ENCODE measurements around the gene CNTN5.
A peak's percentile ranks its signal among the peaks of the same experiment; 100 is the strongest.

CNTN5 gene

DNA sequence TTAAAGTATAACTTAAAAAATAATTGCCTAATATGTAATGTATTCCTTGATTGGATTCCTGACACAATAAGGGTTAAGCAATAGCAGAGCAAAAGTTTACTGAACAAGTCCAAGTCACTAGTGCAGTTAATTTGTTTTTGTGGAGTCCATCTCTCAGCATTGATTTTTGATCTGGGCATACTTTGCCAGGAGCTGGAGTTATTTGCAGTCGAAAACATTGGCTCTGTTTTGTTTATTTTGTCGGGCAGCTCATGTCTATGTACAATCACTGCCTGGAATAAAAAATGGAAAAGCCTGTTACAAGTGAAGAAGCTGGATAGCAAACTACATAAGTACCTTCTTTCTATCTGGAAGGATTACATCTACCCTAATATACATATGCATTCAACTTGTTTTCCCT is 625.2 kb downstream of the CNTN5 start:
- DNase-seq: no peak

DNA sequence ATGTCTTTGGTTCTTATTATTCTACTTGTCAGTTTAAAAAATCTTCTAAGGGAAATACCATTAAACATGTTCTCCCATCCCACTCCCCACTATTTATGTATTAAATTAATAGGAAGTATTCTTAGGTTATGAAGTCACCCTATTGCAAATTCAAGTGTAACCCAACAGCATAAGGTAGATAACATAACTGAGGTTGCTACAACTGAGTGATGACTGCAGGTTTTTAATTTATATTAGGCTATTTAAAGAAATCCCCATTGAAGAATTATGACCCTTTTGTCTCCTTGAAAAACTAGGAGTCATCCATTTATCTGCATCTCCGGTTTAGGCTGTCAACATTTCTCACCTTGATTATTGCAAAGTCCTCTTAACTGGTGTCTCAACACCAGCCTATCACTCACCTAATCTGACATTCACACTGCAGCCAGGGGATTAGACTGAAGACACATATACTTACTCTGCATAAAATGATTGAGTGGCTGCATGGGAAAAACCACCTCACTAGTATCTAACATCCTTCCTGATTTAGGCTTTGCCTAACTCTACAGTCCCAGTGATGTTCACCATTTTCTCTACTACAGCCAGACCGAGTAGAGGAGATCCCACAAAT is 649.4 kb downstream of the CNTN5 start:
- no peak for DNase-seq

DNA sequence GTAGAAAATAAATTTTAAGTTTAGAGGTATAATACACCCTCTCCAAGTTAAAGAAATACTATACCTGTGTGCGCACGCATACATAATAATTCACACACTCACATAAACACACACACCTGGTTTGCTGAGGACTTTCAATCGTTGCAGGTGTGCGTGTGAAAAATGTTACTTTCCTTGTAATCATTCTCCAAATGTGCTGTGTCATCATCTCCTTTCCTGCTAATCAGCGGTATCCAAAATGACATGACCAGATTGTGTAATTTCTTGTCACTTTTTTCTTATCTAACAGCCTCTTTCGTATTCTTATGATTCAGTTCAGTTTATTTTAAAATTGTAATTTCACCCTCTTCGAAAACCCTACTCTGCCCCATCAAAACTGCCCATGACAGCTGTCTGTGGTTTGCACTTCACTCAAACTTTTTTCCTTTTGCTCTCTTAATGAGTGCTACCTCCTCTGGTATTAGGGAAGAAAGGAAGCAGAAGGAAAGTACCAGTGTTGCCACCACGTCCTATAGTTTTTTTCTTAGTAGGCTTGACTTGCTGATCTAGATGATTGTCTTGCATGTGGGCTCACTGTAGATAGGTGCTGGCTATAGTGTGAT is 651.2 kb downstream of the CNTN5 start:
- DNase-seq: no peak

DNA sequence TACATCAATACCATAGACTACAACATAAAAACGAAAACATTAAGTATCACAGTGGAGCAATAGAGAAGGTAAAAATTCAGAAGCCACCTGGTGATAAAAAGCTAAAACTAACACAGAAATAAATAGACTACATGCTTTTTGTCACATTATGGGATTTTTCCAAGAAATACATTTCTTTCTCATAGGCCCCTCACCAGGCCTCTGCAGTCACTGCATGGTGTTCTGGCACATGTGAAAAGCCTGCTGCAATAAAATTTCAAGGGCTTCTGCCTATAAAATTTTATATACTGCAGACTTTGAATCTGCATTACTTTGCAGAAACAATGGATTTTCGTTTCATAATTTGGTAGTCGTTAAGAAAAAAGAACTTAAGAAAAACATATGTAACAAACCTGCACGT is 655.5 kb downstream of the CNTN5 start:
- DNase-seq: no peak

DNA sequence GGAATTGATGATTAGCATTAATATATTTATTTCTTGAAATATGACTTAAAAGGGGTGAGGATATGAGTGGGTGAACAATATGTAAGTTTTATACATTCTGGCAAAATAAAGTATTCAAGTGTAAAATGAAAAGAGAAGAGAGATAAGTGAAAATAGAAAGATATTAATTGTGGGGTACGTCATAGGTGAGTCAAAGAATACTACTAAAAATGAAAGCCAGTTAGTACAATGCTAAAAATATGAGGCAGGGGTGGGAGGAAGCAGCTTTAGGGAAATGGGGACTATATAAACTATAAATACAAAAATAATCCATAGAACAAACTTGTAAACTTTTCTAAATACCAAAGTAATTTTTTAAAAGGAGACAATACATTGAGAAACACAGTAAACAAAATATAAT is 661.4 kb downstream of the CNTN5 start:
- DNase-seq: no peak

DNA sequence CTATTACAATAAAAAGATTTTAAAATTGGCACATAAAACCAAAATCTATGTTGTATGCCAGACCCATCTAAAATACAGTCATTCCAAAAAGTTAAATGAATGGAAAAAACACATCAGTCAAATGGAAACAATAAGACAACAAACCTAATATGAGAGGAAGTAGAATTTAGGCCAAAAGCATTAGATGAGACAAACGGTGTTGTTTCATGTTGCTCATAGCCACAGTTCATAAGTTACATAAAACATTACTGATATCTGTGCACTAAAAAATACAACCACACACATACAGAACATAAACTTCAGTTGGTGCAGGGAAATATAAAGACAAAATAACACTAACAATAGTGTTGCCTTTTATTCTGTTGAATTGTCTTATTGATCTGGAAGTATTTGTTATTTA is 661.9 kb downstream of the CNTN5 start:
- DNase-seq: no peak

DNA sequence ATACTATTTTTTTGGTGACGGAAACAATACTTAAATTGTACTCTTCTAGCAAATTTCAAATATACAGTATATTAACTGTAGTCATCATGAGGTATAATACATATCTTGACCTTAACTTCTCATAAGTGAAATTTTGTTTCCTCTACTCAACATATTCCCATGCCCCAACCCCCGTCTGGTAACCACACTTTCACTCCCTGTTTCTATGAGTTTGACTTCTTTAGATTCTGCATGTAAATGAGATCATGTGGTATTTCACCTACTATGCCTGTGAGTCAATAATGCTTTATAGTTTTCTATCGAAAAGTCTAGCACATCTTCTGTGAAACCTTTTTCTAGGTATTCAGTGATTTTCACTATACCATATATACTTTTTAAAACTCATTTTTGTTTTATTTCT is 663.2 kb downstream of the CNTN5 start:
- DNase-seq: no peak

DNA sequence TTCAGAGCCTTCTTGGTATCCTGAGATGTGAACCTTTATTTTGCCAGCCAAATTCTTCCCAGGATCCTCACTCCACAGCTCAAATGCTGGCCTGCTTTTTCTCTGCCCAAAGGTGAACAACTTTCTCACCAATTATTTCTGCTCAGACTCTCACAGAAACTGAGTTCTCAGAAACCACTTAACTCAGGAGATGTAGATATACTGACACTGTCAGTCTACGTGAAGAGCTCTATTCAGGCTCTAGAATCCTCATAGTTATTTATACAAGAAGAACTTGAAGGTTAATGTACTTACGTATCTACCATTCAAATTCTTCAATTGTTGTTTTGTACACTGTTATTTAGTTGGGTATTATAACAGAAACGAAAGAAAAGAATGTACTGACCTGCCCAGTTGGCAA is 666.1 kb downstream of the CNTN5 start:
- no peak for DNase-seq

DNA sequence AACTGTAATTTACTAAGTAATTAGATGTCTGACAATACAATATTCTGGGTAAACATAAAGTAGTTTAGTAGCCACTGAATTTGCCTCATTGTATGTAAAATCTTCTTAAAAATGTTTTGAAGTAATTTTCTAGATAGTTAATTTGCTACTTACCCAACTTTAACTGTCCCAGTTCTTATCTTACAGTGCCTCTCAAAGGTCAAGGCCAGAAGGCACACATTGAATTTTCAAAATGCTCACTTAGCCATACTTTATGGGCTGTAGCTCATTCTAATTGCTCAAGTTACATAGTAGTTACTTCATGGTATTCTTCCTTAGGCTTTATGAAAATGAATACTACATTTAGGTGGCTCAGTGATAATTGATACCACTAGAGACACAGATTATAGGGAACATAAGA is 666.6 kb downstream of the CNTN5 start:
- no peak for DNase-seq

DNA sequence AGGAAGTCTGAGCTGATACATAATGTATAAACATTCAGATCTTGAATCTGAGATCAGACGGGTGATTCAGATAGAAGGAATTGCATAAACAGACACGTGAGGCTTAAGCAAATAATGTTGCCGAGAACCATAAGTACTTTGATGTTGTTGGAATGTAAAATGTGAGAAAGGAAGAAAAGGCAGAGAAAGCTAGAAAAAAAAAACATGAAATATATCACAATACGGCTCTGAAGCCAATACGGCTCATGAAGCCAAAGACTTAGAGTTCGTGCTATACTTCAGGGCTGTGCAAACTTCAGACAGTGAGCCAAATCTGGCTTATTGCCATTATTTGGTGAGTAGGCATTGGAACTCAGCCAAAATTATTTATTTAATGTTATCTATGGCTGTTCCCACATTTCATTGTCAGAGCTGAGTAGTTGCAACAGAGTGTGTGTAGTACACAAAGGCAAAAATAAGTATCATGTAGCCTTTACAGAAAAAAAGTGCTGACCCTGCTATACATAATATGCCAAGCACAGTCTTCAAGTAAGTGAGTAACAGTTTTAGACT is 673.3 kb downstream of the CNTN5 start:
- DNase-seq: no peak

DNA sequence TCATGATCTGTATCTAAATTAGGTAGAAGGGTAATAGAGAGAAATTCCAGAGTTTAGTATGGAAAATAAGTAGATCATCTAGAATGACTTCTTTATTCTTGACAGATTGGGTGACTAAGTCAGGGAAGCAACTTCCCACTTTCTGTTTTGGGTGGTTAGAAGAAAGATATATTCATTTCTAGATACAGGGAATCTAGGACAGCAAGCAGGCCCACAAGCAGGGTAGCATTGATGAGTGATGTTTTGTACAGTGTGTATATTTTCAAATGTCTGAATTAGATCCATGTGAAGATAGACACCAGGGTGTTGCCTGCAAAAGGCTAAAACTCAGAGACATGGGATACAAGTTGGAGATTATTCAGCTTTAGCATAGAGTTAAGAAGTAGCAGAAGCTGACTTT is 674.4 kb downstream of the CNTN5 start:
- no peak for DNase-seq

DNA sequence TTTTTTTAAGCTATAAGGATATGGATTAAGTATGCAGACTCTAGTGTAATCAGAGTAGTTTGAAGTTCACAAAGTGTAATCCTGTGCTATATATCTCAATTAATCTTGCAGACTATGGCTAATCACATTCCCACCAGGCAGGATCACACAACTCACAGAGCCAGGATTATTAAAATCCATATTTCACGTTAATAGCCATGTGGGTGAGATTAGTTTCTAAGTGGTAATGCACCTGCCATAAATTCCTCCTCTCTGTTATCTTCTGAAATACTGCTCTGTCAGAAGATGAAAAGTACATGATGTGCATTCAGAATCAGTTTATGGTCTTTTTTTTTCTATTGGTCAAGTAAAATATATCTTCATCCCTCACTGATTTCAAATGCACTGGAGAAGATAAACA is 686.1 kb downstream of the CNTN5 start:
- no peak for DNase-seq

DNA sequence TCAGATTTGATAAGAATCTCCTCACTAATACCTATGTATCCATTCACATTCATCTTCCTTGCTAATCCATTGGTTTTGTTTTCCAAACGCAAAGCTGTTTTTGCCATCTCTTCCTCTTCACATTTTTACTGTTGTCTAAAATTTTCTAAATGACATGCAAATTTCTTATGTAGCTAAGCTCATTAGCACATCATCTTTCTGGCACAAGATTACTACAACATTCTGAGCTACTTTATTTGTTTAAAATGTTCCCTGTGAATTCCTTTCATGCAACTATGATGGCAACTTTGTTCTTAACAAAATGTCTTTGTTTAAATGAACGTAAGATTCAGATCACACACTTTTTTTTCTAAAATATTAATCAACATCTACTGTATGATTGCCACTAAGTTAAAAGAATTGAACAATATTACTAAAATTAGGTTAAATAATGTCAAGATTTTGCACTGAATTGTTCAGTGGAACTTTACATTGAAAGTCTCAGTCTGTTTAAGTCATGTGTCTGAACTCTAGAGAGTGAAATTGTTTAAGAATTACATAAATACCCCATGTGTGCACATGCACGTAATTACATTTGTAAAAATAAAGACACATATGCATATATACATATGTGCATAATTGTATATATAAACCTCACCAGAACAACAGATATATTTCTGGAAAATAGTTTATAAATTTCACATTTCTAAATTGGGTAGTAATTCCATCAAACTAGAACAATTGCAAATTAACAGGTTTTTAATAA is 688.4 kb downstream of the CNTN5 start:
- DNase-seq: no peak

DNA sequence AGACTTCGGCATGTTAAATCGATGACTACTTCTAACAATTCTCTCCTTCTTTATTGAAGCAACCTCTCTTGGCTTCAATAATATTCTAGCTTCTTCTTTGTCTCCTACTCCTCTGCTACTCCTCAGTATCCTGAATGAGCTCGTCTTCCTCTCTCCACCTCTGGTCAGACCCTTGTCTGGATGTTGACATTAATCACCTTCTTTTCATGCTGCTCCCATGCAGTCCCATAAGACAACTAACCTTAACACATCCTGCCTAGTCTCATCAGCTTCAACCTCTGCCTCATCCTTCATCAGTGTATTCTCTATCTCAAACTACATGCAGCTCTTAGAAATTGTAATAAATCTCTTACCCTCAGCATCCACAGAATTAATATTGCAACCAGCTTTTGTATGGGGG is 695.6 kb downstream of the CNTN5 start:
- DNase-seq: no peak

DNA sequence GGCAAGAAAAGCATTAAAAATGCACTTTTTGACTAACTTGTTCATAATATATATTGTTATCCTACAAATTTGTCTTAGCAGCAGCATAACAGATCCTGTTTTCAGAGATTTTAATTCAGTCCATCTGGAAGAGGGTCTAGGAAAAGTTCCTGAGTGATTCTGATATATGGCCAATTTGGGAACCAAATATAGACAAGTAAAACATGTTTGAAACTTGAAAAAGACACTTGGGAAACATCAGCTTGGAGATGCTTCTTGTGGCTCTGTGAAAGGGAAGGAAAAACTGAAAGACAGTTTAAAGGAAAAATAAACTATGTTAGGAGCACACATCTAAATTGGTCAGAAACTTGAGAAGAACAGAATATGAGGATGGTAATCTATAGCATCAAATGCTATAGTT is 697.5 kb downstream of the CNTN5 start:
- no peak for DNase-seq

DNA sequence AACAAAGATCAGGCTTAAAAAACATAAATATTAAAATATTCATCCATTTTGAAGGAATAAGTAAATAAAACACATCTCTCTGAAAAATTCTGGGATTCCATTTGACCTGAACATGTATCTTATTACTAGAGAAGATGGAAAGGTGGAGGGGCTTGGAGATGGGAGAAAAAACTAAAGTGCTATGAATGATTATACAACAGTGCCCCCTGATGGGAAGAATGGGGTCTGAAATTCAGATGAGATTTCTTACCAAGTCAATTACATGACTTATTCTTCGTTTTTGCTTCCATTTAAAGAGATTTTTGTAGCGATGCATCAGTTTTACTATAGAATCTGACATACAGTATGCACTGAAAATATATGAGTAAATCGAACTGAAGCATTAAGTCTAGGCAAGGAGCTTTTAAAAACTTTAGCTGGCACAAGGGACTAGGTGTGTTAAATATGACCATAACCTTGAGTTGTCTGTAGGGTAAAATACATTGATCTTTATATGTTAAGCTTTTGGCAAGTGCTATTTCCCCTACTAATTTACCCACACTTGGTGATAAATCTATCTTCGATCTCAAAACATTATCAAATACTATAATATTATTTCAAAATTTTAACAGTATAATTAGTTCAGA is 718.8 kb downstream of the CNTN5 start:
- DNase-seq: peak; percentile 8

DNA sequence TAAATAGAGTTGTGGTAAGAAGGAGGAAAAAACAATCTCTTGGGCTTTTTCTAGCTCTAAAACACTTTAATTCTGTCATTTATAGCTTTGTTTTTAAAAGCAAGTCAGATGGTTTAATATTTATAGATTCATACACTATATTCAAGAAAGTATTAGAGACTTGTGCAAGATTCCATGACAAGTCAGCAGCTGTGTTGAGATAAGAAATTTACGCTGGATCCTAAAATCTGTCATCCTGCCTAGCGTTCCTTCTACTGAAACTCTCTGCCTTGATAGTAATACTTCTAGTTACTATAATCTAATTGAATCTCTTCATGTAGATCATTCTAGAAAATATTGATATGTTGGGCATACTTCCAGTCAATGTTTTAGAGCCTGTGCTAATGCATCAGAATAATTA is 721.8 kb downstream of the CNTN5 start:
- no peak for DNase-seq

DNA sequence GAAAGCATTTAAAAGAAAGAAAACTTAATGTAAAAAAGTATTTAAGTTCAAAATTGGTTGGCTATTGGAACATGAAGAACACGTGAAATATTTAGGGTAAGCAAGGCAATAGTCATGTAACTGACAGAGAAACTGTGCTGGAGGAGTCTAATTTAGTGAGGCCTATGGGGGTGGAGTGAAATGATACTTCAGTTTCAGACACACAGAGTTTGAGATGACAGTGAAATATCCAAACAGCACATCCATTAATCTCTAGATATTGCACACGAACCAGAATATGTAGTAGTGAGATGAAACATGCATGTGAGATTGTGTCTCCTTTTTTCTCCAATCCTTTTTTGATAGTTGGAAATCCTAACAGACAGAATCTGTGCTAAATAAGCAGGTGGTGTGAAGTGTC is 739.0 kb downstream of the CNTN5 start:
- no peak for DNase-seq

DNA sequence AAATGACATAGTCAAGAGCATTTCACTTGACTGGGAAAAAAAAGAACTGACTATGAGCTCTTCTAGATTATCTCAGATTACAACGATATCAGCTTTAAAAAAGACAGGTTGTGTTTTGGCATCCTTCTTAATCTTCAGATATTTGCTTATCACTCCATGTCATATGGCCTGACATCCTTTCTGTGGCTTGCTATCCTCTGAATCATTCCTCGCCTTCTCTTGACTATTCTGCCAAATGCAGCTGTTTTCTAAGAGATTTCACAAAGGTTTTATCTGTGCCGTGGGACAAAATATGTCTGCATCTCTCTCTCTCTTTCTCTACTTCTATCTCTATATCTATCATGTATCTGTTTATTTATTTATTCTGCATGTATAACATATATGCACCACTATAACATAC is 746.1 kb downstream of the CNTN5 start:
- DNase-seq: no peak

DNA sequence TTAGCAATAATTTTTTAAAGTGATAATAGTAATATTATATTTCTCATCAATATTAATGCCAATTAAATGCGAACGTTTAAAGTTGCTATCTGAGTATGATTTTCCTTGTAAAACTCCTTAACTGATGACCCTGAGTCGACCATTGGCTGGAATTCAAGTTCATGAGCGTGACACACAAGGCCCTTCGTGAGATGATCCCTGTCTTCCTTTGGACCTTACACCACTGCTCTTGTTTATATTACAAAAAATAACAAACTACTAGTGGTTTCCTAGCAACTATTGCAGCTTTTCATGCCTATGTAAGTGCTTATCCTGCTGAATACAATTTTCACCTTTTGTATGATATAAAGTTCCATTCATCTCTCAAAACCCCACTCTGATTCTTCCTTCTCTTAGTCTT is 752.9 kb downstream of the CNTN5 start:
- no peak for DNase-seq

DNA sequence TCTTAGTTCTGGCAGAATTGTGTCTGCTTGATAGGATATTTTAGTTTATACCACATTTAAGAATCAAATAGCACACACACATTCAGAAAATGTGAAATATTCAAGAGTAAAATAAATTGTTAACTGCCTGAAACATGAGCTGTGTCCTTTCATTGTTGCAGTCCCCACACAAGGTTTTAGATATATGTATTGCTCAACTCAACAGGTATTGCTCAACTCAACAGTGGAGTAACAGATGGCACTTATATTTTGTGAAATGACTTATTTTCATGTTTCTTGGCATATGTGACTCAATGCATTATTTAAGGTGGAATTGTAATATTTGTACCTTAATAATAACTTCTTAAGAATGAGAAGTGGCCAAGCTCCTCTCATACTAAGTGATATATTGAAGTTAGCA is 760.3 kb downstream of the CNTN5 start:
- no peak for DNase-seq

DNA sequence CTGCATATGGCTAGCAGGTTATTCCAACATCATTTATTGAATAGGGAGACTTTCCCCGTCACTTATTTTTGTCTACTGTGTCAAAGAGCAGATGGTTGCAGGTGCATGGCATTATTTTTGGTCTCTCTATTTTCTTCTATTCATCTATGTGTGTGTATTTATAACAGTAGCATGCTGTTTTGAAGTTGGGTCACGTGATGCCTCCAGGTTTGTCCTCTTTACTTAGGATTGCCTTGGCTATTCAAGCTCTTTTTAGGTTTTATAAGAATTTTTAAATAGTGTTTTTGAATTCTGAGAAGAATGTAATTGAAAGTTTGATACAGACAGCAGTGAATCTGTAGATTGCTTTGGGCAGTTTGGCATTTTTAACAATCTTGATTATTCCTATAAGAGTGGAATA is 770.6 kb downstream of the CNTN5 start:
- DNase-seq: no peak

DNA sequence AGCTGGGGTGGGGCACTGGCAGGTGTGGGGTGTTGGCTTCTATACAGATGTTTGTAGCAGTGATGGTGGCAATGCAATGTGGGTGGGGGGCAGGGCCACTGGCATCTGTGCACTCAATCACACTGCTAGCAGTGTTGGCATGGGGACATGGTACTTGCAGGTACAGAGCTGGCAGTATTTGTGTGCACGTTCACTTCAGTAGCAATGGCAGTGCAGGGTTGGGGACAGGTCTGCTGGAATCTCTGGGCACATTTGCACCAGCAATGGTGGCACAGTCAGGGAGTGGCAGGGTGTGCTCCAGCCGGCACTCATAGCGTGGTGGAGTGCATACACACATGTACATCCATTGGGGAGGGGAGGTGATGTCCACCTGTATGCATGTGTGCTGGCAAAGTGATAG is 775.2 kb downstream of the CNTN5 start:
- no peak for DNase-seq

DNA sequence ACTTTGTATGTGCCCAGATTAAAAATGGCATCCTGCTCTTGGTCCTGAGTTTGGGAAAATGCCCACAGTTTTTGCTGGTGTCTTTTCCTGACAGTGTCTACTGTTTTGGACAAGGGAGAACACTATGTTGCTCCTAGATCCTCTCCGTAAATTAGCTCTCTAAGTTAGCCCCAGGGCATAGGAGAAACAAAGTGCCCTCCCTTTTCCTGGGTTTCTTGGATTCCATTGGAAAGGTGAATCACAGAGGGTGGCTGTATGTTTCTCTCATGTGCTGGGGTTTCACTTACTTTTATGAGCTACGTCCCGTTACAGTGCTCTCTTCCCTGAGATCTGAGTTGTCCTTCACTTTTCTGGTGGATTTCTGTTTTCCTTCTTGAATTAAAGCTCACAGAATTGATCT is 782.8 kb downstream of the CNTN5 start:
- DNase-seq: no peak

Measured in DMS 273 treated with DMSO at 0.1 percent for 48 hours (cell line).